ENCODE data around the gene TCEA2. TPM values are rescaled to one million over a fixed set of nuclear protein-coding genes. Genes with fewer than 3 reads are reported as not detected.

Gene TCEA2
- total RNA-seq, 1 donor from 2014 or later = 23.2 TPM

DNA sequence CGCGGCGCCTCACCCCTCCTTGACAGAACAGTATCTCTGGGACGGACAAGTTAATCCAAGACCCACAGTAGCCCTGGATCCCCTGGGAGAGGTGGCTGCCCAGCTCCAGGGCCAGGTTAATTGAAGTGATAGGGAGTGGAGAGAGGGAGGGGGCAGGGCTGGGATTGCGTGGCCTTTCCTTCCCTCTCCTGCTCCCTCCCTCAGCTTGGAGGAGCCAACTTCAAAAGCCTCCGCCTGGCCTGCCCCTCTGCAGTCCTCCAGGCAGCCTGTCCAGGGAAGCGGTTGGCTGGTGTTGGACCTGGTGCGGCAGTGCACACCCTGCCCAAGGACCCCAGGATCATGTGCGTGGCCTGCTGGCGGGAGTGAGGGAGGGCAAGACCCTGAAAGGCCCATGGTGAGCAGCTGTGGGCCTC, 27.1 kb upstream of the TCEA2 start, which contains the start of gene C20orf204:
Gene C20orf204 (plus strand): TSS at position 250 of the 413 bp plus-strand sequence. CDS start 142 bp downstream, at position 392.
- peak; percentile 31 for DNase-seq (ENCODE audit: low spot score)
- Histone ChIP-seq H3F3A (ENCODE audit: low read depth) (peaks cover 15% of the 10 kb centered on the region), H4K20me1 (ENCODE audit: low read depth) (peaks cover 47% of the 10 kb centered on the region), H2AFZ (replicated peaks) (no peak within 1 kb of the TSS), H3K4me3 (no peak within 1 kb of the TSS), H3K36me3 (no peaks in the 10 kb centered on the region), H3K9ac (no peak within 1 kb of the TSS), H3K79me2 (ENCODE audit: low read depth) (no peaks in the 10 kb centered on the region), H3K27me3 (peaks cover 49% of the 10 kb centered on the region), H3K9me3 (ENCODE audit: low read depth) (no peaks in the 10 kb centered on the region), H3K4me2 (peak within 1 kb of the TSS; percentile 29), H3K4me1 (peaks cover 31% of the 10 kb centered on the region), H3K27ac (no peak within 1 kb of the TSS)
- H3K4me1 Mint-ChIP-seq = peaks cover 21% of the 10 kb centered on the region
- peaks cover 5% of the 10 kb centered on the region for H3K36me3 Mint-ChIP-seq
- no peaks in the 10 kb centered on the region for H3K9me3 Mint-ChIP-seq
- H3K27ac Mint-ChIP-seq = peak within 1 kb of the TSS; percentile 63
- H3K27me3 Mint-ChIP-seq (ENCODE audit: insufficient read depth, low read depth) = peaks cover 33% of the 10 kb centered on the region
- TF ChIP-seq, protein P1, sequence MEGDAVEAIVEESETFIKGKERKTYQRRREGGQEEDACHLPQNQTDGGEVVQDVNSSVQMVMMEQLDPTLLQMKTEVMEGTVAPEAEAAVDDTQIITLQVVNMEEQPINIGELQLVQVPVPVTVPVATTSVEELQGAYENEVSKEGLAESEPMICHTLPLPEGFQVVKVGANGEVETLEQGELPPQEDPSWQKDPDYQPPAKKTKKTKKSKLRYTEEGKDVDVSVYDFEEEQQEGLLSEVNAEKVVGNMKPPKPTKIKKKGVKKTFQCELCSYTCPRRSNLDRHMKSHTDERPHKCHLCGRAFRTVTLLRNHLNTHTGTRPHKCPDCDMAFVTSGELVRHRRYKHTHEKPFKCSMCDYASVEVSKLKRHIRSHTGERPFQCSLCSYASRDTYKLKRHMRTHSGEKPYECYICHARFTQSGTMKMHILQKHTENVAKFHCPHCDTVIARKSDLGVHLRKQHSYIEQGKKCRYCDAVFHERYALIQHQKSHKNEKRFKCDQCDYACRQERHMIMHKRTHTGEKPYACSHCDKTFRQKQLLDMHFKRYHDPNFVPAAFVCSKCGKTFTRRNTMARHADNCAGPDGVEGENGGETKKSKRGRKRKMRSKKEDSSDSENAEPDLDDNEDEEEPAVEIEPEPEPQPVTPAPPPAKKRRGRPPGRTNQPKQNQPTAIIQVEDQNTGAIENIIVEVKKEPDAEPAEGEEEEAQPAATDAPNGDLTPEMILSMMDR (IDR thresholded peaks at IDR 0.05) = no peak
- no peak for TF ChIP-seq EZH2 (IDR thresholded peaks at IDR 0.05)
- H3K4me3 Mint-ChIP-seq = peak within 1 kb of the TSS; percentile 46

DNA sequence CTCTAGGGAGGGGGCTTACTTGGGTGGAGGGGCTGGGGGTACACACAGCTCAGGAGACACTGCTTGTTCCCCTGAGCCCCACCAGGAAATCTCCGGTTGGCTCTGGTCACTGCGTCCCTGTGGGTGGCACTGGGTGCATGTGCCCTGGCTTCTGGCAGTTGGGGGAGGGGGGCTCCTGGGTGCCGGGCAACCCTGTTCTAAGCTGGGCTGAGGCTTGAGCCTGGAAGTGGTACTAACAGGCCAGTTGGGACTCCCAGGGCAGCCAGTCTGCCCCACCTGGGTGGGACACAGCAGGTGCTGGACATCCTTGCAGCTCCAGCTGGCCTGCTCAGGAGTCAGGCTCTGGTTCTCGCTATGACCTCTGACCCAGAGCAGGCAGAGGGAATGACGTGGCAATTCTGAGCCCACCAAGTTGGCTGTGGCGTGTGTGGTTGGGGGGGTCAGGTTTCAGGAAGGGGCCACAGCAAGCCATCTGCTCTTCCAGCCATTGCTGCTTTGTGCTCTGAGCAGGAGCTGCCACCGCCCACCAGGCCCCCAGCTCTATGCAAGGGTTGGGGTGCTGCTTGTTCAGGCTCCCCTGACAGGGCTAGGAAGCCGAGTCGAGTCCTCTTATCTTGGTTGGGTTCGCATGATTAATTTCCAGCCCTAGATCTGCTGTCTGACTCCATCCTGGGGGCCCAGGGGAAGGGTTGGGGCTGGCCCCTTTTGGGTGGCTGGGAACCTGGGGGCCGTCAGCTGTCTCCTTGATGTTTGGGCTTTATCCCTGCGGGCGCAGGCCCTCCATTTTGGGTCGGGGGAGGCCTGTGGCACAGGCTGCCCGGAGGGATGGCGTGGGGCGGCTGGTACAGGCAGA, 26.4 kb upstream of the TCEA2 start:
- no peak overlapping the region for H3K27ac Mint-ChIP-seq
- no peaks in the 10 kb centered on the region for H3K79me2 ChIP-seq (ENCODE audit: low read depth)
- TF ChIP-seq, protein P1 (IDR thresholded peaks at IDR 0.05) = no peak
- TF ChIP-seq EZH2phosphoT487 (IDR thresholded peaks at IDR 0.05) = no peak
- no peak for TF ChIP-seq EZH2 (IDR thresholded peaks at IDR 0.05)
- peaks cover 21% of the 10 kb centered on the region for H3K4me1 Mint-ChIP-seq
- peaks cover 55% of the 10 kb centered on the region for H3K27me3 ChIP-seq
- H3K27ac ChIP-seq = no peak overlapping the region
- H4K20me1 ChIP-seq (ENCODE audit: low read depth) = peaks cover 47% of the 10 kb centered on the region
- no peaks in the 10 kb centered on the region for H3K9me3 ChIP-seq (ENCODE audit: low read depth)
- H3K4me1 ChIP-seq = peaks cover 31% of the 10 kb centered on the region
- peaks cover 3% of the 10 kb centered on the region for H3K36me3 Mint-ChIP-seq
- no peak overlapping the region for H3K4me3 ChIP-seq
- H3K27me3 Mint-ChIP-seq (ENCODE audit: insufficient read depth, low read depth) = peaks cover 40% of the 10 kb centered on the region
- no peaks in the 10 kb centered on the region for H3K36me3 ChIP-seq
- no peak overlapping the region for H3K4me3 Mint-ChIP-seq
- no peak overlapping the region for H3K4me2 ChIP-seq
- H3F3A ChIP-seq (ENCODE audit: low read depth) = peaks cover 15% of the 10 kb centered on the region
- DNase-seq (ENCODE audit: low spot score) = no peak
- no peaks in the 10 kb centered on the region for H3K9me3 Mint-ChIP-seq
- H2AFZ ChIP-seq (replicated peaks) = no peak overlapping the region
- no peak overlapping the region for H3K9ac ChIP-seq

DNA sequence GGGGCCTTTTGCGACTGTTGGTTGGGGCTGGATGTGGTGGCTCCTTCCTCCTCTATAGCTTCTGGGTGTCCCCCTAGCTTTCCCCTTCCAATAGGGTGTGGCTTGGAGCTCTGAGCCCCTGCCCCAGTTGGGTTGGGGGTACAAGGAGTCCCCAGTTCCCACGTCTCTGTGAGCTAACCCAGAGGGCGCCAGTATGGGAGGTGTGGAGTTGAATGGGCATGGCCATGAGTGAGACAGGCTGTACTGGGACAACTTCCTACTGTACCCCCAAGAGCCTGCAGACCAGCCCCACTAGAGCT, 25.9 kb upstream of the TCEA2 start:
- H3K27ac ChIP-seq = no peak overlapping the region
- TF ChIP-seq EZH2phosphoT487 (IDR thresholded peaks at IDR 0.05) = no peak
- TF ChIP-seq, protein P1 (IDR thresholded peaks at IDR 0.05) = no peak
- Mint-ChIP-seq H3K4me3 (no peak overlapping the region), H3K4me1 (peaks cover 21% of the 10 kb centered on the region), H3K9me3 (no peaks in the 10 kb centered on the region), H3K27ac (no peak overlapping the region), H3K27me3 (ENCODE audit: insufficient read depth, low read depth) (peaks cover 43% of the 10 kb centered on the region), H3K36me3 (peaks cover 3% of the 10 kb centered on the region)
- peaks cover 47% of the 10 kb centered on the region for H4K20me1 ChIP-seq (ENCODE audit: low read depth)
- H3F3A ChIP-seq (ENCODE audit: low read depth) = peaks cover 15% of the 10 kb centered on the region
- no peaks in the 10 kb centered on the region for H3K36me3 ChIP-seq
- H2AFZ ChIP-seq (replicated peaks) = no peak overlapping the region
- H3K4me1 ChIP-seq = peaks cover 31% of the 10 kb centered on the region
- no peak overlapping the region for H3K9ac ChIP-seq
- DNase-seq (ENCODE audit: low spot score) = no peak
- no peaks in the 10 kb centered on the region for H3K79me2 ChIP-seq (ENCODE audit: low read depth)
- H3K9me3 ChIP-seq (ENCODE audit: low read depth) = no peaks in the 10 kb centered on the region
- H3K4me3 ChIP-seq = no peak overlapping the region
- no peak overlapping the region for H3K4me2 ChIP-seq
- peaks cover 61% of the 10 kb centered on the region for H3K27me3 ChIP-seq

Measured in neural progenitor cell (in vitro differentiated cells).